ENCODE results near the gene RFNG.

The RFNG gene

GRCh38 chr17:82076785-82077591 is 25.4 kb upstream of the RFNG start:
- DNase-seq, result no peak

GRCh38 chr17:82076018-82076784 is 24.6 kb upstream of the RFNG start:
- no peak for DNase-seq

- DNase-seq, result no peak
Measured at GRCh38 chr17:82073446-82073845, 21.8 kb upstream of the RFNG start.

- DNase-seq, result no peak
Measured at GRCh38 chr17:82072827-82073226, 21.2 kb upstream of the RFNG start.

GRCh38 chr17:82070611-82071010 is 19.0 kb upstream of the RFNG start:
- DNase-seq, result no peak

- DNase-seq, result peak; percentile 21
Measured at GRCh38 chr17:82065638-82066303, 14.2 kb upstream of the RFNG start, which contains the start of gene DUS1L. Gene DUS1L, minus strand, starts transcription at chr17:82065804. Its CDS starts 745 bp downstream, at chr17:82065059.

- DNase-seq, result no peak
Measured at GRCh38 chr17:82065193-82065637, 13.6 kb upstream of the RFNG start.

GRCh38 chr17:82064433-82065192 is 13.0 kb upstream of the RFNG start:
- DNase-seq, result no peak

GRCh38 chr17:82063424-82064415 is 12.1 kb upstream of the RFNG start:
- no peak for DNase-seq

- no peak for DNase-seq
Measured at GRCh38 chr17:82062984-82063368, 11.4 kb upstream of the RFNG start.

- DNase-seq, result no peak
Measured at GRCh38 chr17:82062076-82062983, 10.7 kb upstream of the RFNG start.

- DNase-seq, result no peak
Measured at GRCh38 chr17:82061047-82061925, 9.7 kb upstream of the RFNG start.

GRCh38 chr17:82060614-82061013 is 9.0 kb upstream of the RFNG start:
- no peak for DNase-seq

GRCh38 chr17:82060001-82060380 is 8.4 kb upstream of the RFNG start:
- no peak for DNase-seq

- DNase-seq, result no peak
Measured at GRCh38 chr17:82059272-82060000, 7.8 kb upstream of the RFNG start.

- DNase-seq, result no peak
Measured at GRCh38 chr17:82058855-82059249, 7.2 kb upstream of the RFNG start.

GRCh38 chr17:82058230-82058854 is 6.7 kb upstream of the RFNG start:
- no peak for DNase-seq

Data from MV-4-11 (cell line).